IPS-15b (cell line): ENCODE measurements around the gene ACTG1.
A peak's percentile ranks its signal among the peaks of the same experiment; 100 is the strongest.

Experiments
- H3K27me3 ChIP-seq: one replicate; pipeline ENCODE4 v1.6.1; 2013; ENCODE audit warnings: low read length; ENCODE audit not compliant: control insufficient read depth, insufficient read depth
- H3K36me3 ChIP-seq: one replicate; pipeline ENCODE4 v1.6.1; 2013; ENCODE audit warnings: low read length; ENCODE audit not compliant: control insufficient read depth, insufficient read depth
- H3K4me1 ChIP-seq: one replicate; pipeline ENCODE4 v1.6.1; 2013; ENCODE audit warnings: mild to moderate bottlenecking, low read length; ENCODE audit not compliant: control insufficient read depth, insufficient read depth
- H3K4me3 ChIP-seq: one replicate; pipeline ENCODE4 v1.5.1; 2013; ENCODE audit warnings: low read depth, low read length
- H3K9ac ChIP-seq: one replicate; pipeline ENCODE4 v1.6.1; 2013; ENCODE audit warnings: low read depth, mild to moderate bottlenecking, low read length
- H3K9me3 ChIP-seq: one replicate; pipeline ENCODE4 v1.6.1; 2013; ENCODE audit warnings: mild to moderate bottlenecking, low read length; ENCODE audit not compliant: control insufficient read depth, insufficient read depth

Gene ACTG1

GRCh38 chr17:81493198-81494038 is 19.2 kb downstream of the ACTG1 start:
- no peaks in the 10 kb centered on the region for H3K36me3 ChIP-seq
- no peaks in the 10 kb centered on the region for H3K9me3 ChIP-seq
- peaks cover 16% of the 10 kb centered on the region for H3K4me1 ChIP-seq
- no peak overlapping the region for H3K4me3 ChIP-seq
- no peak overlapping the region for H3K9ac ChIP-seq
- H3K27me3 ChIP-seq: no peaks in the 10 kb centered on the region

- Histone ChIP-seq H3K4me3 (no peak overlapping the region), H3K36me3 (no peaks in the 10 kb centered on the region), H3K4me1 (peaks cover 16% of the 10 kb centered on the region), H3K9ac (no peak overlapping the region), H3K27me3 (no peaks in the 10 kb centered on the region), H3K9me3 (no peaks in the 10 kb centered on the region)
These were observed 19.9 kb downstream of the ACTG1 start for GRCh38 chr17:81492706-81493105.

- no peaks in the 10 kb centered on the region for H3K9me3 ChIP-seq
- no peaks in the 10 kb centered on the region for H3K36me3 ChIP-seq
- H3K9ac ChIP-seq: no peak overlapping the region
- H3K4me3 ChIP-seq: no peak overlapping the region
- H3K27me3 ChIP-seq: peaks cover 3% of the 10 kb centered on the region
- H3K4me1 ChIP-seq: peaks cover 16% of the 10 kb centered on the region
These were observed 20.4 kb downstream of the ACTG1 start for GRCh38 chr17:81492202-81492601.

GRCh38 chr17:81491761-81492160 is 20.8 kb downstream of the ACTG1 start:
- H3K27me3 ChIP-seq: peaks cover 3% of the 10 kb centered on the region
- no peaks in the 10 kb centered on the region for H3K9me3 ChIP-seq
- H3K4me3 ChIP-seq: no peak overlapping the region
- H3K4me1 ChIP-seq: peaks cover 16% of the 10 kb centered on the region
- no peaks in the 10 kb centered on the region for H3K36me3 ChIP-seq
- no peak overlapping the region for H3K9ac ChIP-seq

GRCh38 chr17:81491181-81491581 is 21.4 kb downstream of the ACTG1 start:
- Histone ChIP-seq H3K4me3 (no peak overlapping the region), H3K4me1 (peaks cover 16% of the 10 kb centered on the region), H3K9ac (no peak overlapping the region), H3K36me3 (no peaks in the 10 kb centered on the region), H3K27me3 (peaks cover 7% of the 10 kb centered on the region), H3K9me3 (no peaks in the 10 kb centered on the region)

- H3K36me3 ChIP-seq: no peaks in the 10 kb centered on the region
- H3K9me3 ChIP-seq: no peaks in the 10 kb centered on the region
- H3K27me3 ChIP-seq: peaks cover 11% of the 10 kb centered on the region
- H3K4me3 ChIP-seq: no peak overlapping the region
- H3K4me1 ChIP-seq: peaks cover 16% of the 10 kb centered on the region
- H3K9ac ChIP-seq: no peak overlapping the region
These were observed 22.3 kb downstream of the ACTG1 start for GRCh38 chr17:81489998-81490992.

- H3K4me3 ChIP-seq: no peak overlapping the region
These were observed 23.3 kb downstream of the ACTG1 start for GRCh38 chr17:81489012-81489997.

GRCh38 chr17:81488276-81488860 is 24.2 kb downstream of the ACTG1 start:
- peaks cover 18% of the 10 kb centered on the region for H3K4me1 ChIP-seq
- H3K27me3 ChIP-seq: peaks cover 16% of the 10 kb centered on the region
- no peaks in the 10 kb centered on the region for H3K9me3 ChIP-seq
- H3K36me3 ChIP-seq: no peaks in the 10 kb centered on the region
- H3K4me3 ChIP-seq: peak overlapping the region; percentile 8
- no peak overlapping the region for H3K9ac ChIP-seq

More at GRCh38 chr17:81489012-81489997, 23.3 kb downstream of the ACTG1 start:
- Histone ChIP-seq H3K27me3 (peaks cover 11% of the 10 kb centered on the region), H3K36me3 (no peaks in the 10 kb centered on the region), H3K9ac (no peak overlapping the region), H3K4me1 (peaks cover 18% of the 10 kb centered on the region), H3K9me3 (no peaks in the 10 kb centered on the region)

GRCh38 chr17:81487487-81488275 is 24.9 kb downstream of the ACTG1 start:
- Histone ChIP-seq H3K9me3 (no peaks in the 10 kb centered on the region), H3K4me1 (peaks cover 18% of the 10 kb centered on the region), H3K4me3 (peak overlapping the region; percentile 8), H3K9ac (no peak overlapping the region), H3K27me3 (peaks cover 23% of the 10 kb centered on the region), H3K36me3 (no peaks in the 10 kb centered on the region)

- Histone ChIP-seq H3K9ac (no peak overlapping the region), H3K36me3 (no peaks in the 10 kb centered on the region), H3K4me3 (no peak overlapping the region), H3K4me1 (peaks cover 18% of the 10 kb centered on the region), H3K27me3 (peaks cover 28% of the 10 kb centered on the region), H3K9me3 (no peaks in the 10 kb centered on the region)
These were observed 25.5 kb downstream of the ACTG1 start for GRCh38 chr17:81487089-81487486.
